ENCODE data around the gene GKAP1. TPM values are rescaled to one million over a fixed set of nuclear protein-coding genes. Genes with fewer than 3 reads are reported as not detected.

GKAP1 gene
- total RNA-seq, 1 experiment from 2014 or later: 1.5 TPM

- peaks cover 22% of the 10 kb centered on the region for H3K4me1 ChIP-seq (ENCODE audit: insufficient read depth, low read length)
- no peaks in the 10 kb centered on the region for H3K36me3 ChIP-seq (ENCODE audit: low read depth, low read length)
- DNase-seq: peak; percentile 84
- H3K9me3 ChIP-seq (ENCODE audit: low read length): no peaks in the 10 kb centered on the region
- H2AFZ ChIP-seq (ENCODE audit: low read length): peak within 1 kb of the TSS; percentile 99
- ATAC-seq: peak; percentile 83
- ChIA-PET POLR2A (ENCODE audit: unreplicated experiment) (no interaction called here), CTCF (no interaction called here)
- H3K79me2 ChIP-seq (ENCODE audit: low read length): peaks cover 55% of the 10 kb centered on the region
- peak within 1 kb of the TSS; percentile 99 for H3K9ac ChIP-seq (ENCODE audit: low read length)
- peaks cover 40% of the 10 kb centered on the region for H4K20me1 ChIP-seq (ENCODE audit: low read length)
- H3F3A ChIP-seq (ENCODE audit: low read length, unreplicated experiment): no peaks in the 10 kb centered on the region
- TF ChIP-seq CTCF (conservative IDR thresholded peaks at IDR 0.05; ENCODE audit: low read depth, low read length): no peak
- TF ChIP-seq EZH2 (IDR thresholded peaks at IDR 0.05; ENCODE audit: low read length, unreplicated experiment): no peak
- no peak for TF ChIP-seq EZH2phosphoT487 (IDR thresholded peaks at IDR 0.05; ENCODE audit: borderline replicate concordance, low read length)
- intact Hi-C loops (cut with micrococcal nuclease): loop anchor here (5.0 to 10.0 kb wide), 3 partner anchors 41 to 277 kb away; partner anchors contain the start of genes HNRNPK, IDNK and RMI1
- H3K27ac ChIP-seq (ENCODE audit: low read length): peak within 1 kb of the TSS; percentile 99
- H3K9me2 ChIP-seq (replicated peaks; ENCODE audit: low read length): no peaks in the 10 kb centered on the region
- peak within 1 kb of the TSS; percentile 98 for H3K4me2 ChIP-seq (ENCODE audit: low read length)
- peak within 1 kb of the TSS; percentile 91 for H3K4me3 ChIP-seq (ENCODE audit: low read length)
- BruUV-seq (replicated peaks): no TSS peak
- no peaks in the 10 kb centered on the region for H3K27me3 ChIP-seq (ENCODE audit: low read length)
Observed at GRCh38 chr9:83707768-83708514, 109.6 kb downstream of the GKAP1 start, which contains the start of gene UBQLN1. Gene UBQLN1 (minus strand): TSS chr9:83707958. CDS start chr9:83707679, 279 bp downstream.

GRCh38 chr9:83707518-83707767 lies 110.1 kb downstream of the GKAP1 start:
- no peaks in the 10 kb centered on the region for H3K9me3 ChIP-seq (ENCODE audit: low read length)
- H3K9me2 ChIP-seq (replicated peaks; ENCODE audit: low read length): no peaks in the 10 kb centered on the region
- H2AFZ ChIP-seq (ENCODE audit: low read length): peak overlapping the region; percentile 99
- ATAC-seq (peak; percentile 83), DNase-seq (peak; percentile 42)
- H3K27me3 ChIP-seq (ENCODE audit: low read length): no peaks in the 10 kb centered on the region
- no peaks in the 10 kb centered on the region for H3K36me3 ChIP-seq (ENCODE audit: low read depth, low read length)
- peak overlapping the region; percentile 99 for H3K9ac ChIP-seq (ENCODE audit: low read length)
- peak overlapping the region; percentile 98 for H3K4me2 ChIP-seq (ENCODE audit: low read length)
- peak overlapping the region; percentile 99 for H3K27ac ChIP-seq (ENCODE audit: low read length)
- H3K4me1 ChIP-seq (ENCODE audit: insufficient read depth, low read length): peaks cover 22% of the 10 kb centered on the region
- no TSS peak for BruUV-seq (replicated peaks)
- H3K4me3 ChIP-seq (ENCODE audit: low read length): peak overlapping the region; percentile 91
- peaks cover 44% of the 10 kb centered on the region for H4K20me1 ChIP-seq (ENCODE audit: low read length)
- POLR2A ChIA-PET (ENCODE audit: unreplicated experiment): no interaction called here
- intact Hi-C loops (cut with micrococcal nuclease): loop anchor here (5.0 to 10.0 kb wide), 3 partner anchors 40 to 277 kb away; partner anchors contain the start of genes HNRNPK, IDNK and RMI1
- H3K79me2 ChIP-seq (ENCODE audit: low read length): peaks cover 60% of the 10 kb centered on the region
- CTCF ChIA-PET: no interaction called here
- H3F3A ChIP-seq (ENCODE audit: low read length, unreplicated experiment): no peaks in the 10 kb centered on the region
- no peak for TF ChIP-seq CTCF (conservative IDR thresholded peaks at IDR 0.05; ENCODE audit: low read depth, low read length)
